HG03432 (cell line): ENCODE data around the gene CBX5.
A peak's percentile ranks its signal among the peaks of the same experiment; 100 is the strongest.
"Not testable (repeated sequence)": the region's sequence is repeated elsewhere in the genome, so short reads cannot be mapped to it uniquely, and the experiment has no call there.

Experiments used
- ATAC-seq: cut with Tn5 transposase; IDR thresholded peaks from one replicate; pipeline ENCODE4 v1.9.1; 2021; ENCODE audit warnings: mild to moderate bottlenecking, moderate library complexity; ENCODE audit not compliant: unreplicated experiment

The CBX5 gene

DNA sequence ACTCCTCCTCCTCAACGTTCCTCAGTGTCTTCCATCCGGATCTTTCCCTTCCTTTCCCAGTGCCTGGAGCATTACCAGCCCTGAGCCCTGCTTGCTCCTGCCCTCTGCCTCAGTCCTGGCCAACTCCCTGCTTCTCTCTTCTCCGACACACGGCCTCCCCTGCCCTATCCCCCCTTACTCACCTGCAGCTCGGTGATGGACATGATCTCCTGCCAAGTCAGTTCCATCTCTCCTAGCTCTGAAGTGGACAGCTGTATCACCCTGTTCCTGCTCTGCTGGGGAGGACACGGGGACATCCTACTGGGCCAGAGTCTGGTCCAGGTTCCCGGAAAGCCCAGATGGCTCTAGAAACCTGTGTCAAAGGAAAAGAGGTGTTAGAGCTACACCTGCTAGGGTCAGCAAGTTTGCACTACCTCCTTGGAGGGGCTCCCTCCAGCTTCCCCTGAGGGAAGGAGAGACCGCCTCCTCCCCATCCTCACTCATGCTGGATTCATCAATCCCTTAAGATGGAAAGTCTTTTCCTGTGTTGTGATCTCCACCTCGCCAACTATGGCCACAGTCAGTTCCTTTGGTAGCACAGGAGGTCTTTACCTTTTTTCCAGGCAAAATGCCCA is 15.1 kb upstream of the CBX5 start:
- no peak for ATAC-seq

DNA sequence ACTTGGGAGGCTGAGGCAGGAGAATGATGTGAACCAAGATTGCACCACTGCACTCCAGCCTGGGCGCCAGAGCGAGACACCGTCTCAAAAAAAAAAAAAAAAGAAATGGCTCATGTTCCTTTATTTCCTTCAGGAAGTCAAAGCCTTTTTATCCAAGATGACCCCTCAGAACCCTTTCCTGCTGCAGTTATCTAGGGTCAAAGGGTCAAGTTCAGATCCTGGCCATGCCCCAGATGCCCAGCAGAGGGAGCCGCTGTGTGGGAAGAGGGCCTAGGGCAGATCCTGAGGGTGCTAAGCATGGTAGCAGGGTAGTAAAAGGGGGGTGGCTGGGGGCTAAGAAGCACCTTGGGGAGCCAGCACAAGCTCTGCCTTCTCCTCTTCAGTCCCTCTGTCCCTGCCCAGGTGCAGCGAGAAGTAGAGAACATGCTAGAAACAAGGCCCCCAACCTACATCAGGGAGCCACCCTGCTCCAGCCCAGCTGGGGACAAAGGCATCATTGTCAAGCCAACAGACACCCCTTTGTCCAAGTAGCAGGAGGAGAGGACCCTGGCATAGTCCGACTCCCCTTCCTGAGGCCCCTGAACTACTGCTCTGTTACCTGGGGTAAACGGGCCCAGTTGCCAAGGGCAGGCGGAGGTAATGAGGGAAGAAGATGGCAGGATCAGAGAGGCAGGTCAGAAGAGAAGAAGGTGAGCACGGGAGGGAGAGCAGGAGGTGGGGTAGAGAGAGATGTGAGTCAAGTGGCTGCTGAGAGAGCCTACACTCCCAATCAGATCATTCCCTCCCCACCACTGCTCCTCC is 14.4 kb upstream of the CBX5 start:
- no peak for ATAC-seq

DNA sequence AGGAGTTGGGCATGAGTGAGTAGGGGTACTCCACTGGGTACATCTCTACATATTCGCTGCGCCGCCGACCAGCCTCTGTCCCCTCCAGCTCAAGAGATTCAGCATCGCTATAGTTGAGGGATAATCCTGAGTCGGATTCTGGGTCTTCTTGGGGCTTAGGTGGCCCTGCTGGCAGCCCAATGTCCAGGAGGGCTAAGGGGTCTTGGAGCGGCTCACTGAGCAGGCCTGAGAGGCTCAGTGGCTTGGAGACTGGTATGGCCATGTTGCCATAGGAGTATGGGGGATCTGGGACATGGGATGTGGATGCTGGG is 13.0 kb upstream of the CBX5 start:
- ATAC-seq: no peak

GRCh38 chr12:54292083-54292930 is 12.4 kb upstream of the CBX5 start:
- no peak for ATAC-seq

DNA sequence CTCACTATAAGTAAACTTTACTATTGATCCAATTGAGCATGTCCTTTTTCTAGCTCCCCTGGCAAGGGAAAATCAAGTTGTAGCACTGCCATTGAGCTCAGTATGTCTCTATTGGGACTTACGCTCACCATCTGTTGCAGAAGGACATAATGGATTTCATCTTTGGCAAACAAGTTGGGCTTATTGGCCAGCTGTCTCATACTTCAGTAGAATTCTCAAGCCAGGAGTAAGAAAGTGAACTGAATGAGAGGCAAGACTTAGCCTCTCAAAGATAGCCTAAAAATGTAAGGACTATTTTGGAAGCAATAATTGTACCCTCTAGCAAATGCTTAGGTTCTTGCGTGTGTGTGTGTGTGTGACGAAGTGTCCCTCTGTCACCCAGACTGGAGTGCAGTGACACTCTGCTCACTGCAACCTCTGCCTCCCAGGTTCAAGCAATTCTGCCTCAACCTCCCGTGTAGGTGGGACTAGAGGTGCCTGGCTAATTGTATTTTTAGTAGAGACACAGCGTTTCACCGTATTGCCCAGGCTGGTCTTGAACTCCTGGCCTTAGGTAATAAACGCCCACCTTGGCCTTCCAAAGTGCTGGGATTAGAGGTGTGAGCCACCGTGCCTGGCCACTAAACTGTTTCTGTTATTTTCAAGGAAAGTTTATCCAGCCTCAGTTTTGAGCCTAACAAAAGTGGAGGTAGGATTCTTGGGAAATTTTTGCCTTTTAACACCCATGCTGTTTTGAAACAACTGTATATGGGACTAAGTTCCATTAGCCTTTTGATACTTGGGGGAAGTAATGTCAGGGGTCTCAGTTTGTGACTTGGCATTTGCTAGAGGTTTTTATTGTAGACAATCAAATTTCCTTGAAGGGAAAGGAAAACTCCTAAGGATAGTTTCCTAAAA is 7.6 kb upstream of the CBX5 start:
- no peak for ATAC-seq

DNA sequence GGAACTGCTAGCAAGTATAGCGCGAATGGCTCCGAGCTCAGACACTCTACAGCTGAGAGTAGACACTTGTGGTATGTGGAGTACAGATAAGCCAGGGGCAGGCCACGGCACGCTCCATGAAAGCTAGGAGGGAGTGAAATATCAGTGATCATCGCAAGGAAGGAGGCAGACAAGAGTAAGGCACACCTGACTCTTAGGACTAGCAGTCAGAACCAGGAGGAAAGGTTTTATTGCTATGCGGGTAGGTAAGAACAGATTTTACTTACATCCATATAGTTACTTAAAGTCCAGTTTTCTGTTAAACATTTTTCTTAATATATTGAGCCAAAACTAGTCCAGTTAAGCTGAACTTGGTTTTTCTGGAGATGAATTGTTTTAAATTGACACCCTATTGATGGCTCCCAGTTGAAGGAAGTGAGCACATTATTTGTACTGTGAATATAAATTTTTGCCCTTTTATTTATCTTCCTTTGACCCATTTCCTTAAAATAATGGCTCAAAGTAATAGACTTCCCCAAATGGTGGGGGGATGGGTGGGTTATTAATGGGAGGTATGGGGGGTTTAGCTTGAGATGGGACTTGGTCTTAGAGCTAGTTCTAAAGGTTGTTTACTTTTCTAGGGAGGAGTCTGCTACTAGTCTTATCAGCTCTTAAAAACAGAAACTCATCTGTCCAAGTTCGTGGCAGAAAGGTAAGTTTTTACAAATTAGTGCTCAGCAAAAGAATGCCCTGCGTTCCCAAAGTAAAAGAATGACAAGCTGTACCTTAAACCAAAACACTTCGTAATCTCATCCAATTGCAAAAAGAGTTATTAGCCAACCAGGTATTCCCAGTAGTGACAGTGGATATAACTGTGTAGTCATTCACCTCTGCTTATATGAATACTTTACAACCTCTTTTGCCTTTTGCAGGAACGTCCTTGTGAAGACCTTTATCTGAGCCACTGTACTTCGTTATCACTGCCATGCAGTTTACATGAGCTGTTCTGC is 6.4 kb upstream of the CBX5 start:
- ATAC-seq: no peak

GRCh38 chr12:54285150-54286041 is 5.5 kb upstream of the CBX5 start:
- ATAC-seq: no peak

GRCh38 chr12:54284070-54284780 is 4.3 kb upstream of the CBX5 start:
- ATAC-seq: not testable (repeated sequence)

- ATAC-seq: no peak
These were observed 3.1 kb upstream of the CBX5 start for GRCh38 chr12:54282949-54283593.

GRCh38 chr12:54281694-54282093 is 1.8 kb upstream of the CBX5 start:
- ATAC-seq: not testable (repeated sequence)

DNA sequence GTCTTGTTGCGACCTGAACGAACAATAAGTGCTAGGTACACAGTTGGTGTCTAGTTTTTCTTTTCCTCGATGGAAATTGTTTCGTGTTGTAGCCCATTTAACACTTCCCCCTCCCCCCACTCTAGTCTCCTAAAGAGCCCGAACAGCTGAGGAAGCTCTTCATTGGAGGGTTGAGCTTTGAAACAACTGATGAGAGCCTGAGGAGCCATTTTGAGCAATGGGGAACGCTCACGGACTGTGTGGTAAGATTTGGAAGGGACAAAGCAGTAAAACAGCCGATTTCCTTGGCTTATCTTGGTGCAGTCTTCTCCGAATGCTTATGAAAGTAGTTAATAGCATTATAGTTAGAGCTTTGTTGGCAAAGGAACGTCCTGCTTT is 1.3 kb upstream of the CBX5 start:
- ATAC-seq: not testable (repeated sequence)

- peak; percentile 89 for ATAC-seq
These were observed 742 bp upstream of the CBX5 start, which contains the start of gene HNRNPA1 for GRCh38 chr12:54280468-54281260. Gene HNRNPA1 (plus strand): TSS chr12:54280726. CDS start chr12:54280808, 82 bp downstream.

DNA sequence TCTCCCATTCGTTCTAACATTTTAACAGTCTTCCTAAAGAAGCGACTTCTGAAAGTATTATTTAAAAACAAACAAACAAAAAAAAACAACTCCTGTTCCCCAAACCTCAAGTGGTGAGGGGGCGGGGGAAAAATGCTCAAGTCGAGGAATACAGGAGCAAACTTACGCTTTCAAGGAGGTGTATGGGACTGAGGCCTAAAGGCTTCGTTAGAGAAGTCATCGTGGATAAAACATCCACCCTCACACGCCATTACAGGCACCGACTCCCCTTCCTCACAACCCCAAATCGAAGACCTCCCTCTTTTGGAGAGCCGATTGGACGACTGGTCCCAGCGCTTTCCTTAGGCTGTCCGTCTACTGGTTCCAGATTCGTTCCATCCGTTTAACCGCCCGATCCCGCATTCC is 693 bp downstream of the CBX5 start:
- ATAC-seq: no peak

- no peak for ATAC-seq
These were observed 2.1 kb downstream of the CBX5 start for GRCh38 chr12:54277823-54278276.

DNA sequence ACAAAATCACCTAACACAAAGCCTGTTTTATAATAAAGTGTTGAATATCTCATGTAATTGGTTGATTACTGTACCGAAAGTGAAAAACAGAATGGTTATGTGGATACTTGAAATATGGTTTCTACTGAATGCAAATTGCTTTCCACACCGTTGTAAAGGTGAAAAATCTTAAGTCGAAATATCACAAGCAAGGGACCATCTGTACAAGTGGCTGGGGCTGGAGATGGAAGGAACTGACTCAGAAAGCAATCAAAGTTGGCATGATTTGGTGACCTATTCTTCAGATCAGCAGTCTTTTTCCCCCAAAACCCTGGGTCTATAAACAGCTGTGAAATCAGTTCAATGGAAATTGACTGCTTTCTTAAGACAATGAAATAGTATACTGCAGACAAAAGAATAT is 3.6 kb downstream of the CBX5 start:
- no peak for ATAC-seq

GRCh38 chr12:54273981-54274380 is 5.9 kb downstream of the CBX5 start:
- no peak for ATAC-seq

DNA sequence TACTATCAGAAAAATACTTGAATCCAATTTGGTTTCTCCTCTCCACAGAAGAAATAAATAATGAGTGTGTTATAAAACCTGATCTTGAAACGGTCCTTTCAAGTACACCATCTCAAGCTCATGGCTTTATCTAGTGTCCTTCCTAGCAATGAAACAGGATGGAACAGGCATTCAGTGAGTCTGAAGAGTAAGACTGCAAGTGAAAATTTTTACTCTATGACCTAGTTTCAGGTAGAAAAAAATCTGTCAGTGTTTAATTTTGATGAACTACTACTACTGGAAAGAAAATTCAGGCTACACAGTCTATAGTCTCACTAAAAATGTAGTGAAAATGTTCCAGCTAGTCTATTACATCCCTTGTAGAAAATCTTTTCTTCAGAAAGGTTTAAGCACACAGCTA is 7.7 kb downstream of the CBX5 start:
- ATAC-seq: no peak
